OCI-LY1 (cell line): ENCODE data around the gene CCDC86.

Source experiments
- CTCF ChIP-seq: fragments of 200-600 bp; sonication (generic), shearing (Covaris generic); IDR thresholded peaks from 2 replicates; pipeline ENCODE4 v1.5.1; 2017; ENCODE audit warnings: mild to moderate bottlenecking, antibody characterized with exemption, low read length, moderate library complexity, mixed read lengths
- EZH2 ChIP-seq: fragments of 200-600 bp; sonication (generic), shearing (Covaris generic); IDR thresholded peaks from 2 replicates; pipeline ENCODE4 v1.8.0; 2017; ENCODE audit warnings: borderline replicate concordance, mixed run types, mild to moderate bottlenecking, antibody characterized with exemption, low read length, moderate library complexity, mixed read lengths

- TF ChIP-seq CTCF (no peak), EZH2 (no peak)
Measured at GRCh38 chr11:60844045-60844869, 2.3 kb downstream of the CCDC86 start.
